ENCODE results near the gene PFKFB2.

PFKFB2 gene

DNA sequence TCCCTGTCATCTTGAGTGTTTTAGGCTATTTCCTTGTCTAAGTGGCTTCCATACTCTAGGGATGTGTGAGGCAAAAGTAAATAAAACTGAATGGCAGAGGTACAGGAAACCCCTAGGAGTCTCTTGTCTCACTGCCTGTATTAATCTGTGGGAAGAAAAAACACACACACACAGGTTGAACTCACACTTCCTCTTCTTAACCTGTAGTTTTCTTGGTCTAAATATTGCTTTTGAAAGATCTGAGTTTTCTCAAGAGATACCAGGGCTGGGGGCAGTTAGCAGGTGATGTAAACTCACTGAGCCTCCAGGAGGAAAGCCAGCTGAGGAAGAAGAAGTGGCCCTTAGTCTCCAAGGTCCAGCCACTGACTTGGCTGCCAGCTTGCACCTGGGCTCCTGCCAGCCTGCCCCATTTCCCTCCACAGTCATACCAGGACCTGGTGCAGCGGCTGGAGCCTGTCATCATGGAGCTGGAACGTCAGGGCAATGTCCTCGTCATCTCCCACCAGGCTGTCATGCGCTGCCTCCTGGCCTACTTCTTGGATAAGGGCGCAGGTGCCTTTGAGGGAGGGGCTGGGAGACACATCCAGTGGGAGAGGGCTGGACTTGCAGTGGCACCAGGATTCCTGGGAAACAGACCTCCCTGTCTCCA lies 16.9 kb downstream of the PFKFB2 start:
- DNase-seq, result no peak

DNA sequence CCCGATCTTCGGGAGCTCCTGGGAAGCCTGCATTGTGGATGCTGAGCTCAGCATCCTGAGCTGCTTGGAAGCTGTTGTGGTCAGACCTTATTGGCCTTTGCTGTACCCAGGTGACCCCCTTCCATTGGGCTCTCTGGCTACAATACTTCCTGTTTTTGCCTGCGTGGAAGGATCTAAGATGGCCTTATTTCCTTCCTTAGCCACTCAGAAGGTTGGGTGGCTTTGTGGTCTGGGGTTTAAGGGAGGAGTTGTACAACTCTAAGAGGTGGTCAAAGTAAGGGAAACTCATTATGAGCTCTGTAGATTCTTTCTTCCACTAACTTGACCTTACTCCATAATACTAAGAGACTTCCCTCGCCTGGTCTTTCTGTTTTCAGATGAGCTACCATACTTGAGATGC lies 17.7 kb downstream of the PFKFB2 start:
- no peak for DNase-seq

DNA sequence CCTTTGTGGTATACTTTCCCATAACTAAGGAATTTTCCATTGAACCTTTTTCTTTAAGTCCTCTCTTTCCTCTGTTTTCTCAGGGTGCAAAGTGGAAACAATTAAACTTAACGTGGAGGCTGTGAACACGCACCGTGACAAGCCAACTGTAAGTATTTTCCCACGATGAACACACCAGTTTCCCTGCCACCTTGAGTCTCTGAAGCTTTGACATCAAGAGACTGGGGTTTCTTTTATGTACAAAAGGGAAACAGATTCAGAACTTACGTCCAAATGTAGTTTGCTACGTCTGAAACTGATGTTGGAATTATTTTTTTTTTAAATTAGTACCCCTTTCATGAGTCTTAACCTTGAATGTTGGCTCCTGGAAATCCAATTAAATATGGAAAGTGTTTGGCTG lies 18.4 kb downstream of the PFKFB2 start:
- peak; percentile 23 for DNase-seq

DNA sequence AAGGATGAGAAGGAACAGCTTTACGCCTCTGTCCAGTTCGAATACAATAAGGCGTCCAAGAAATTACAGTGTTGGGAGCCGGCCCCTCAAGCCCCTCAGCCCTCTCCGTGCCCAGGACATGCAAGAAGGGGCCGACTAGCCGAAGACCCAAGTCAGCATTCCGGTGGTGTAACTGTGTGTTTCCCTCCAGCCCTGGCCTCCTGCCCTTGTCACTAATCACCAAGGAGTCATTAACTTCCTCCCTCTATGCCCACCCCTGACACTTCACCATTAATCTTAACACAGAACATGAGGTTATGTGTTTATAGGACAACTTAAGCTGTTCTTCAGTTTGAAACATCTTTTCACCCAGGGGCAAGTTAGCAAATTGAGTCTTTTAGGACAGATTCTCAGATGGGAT lies 19.2 kb downstream of the PFKFB2 start:
- DNase-seq, result no peak

DNA sequence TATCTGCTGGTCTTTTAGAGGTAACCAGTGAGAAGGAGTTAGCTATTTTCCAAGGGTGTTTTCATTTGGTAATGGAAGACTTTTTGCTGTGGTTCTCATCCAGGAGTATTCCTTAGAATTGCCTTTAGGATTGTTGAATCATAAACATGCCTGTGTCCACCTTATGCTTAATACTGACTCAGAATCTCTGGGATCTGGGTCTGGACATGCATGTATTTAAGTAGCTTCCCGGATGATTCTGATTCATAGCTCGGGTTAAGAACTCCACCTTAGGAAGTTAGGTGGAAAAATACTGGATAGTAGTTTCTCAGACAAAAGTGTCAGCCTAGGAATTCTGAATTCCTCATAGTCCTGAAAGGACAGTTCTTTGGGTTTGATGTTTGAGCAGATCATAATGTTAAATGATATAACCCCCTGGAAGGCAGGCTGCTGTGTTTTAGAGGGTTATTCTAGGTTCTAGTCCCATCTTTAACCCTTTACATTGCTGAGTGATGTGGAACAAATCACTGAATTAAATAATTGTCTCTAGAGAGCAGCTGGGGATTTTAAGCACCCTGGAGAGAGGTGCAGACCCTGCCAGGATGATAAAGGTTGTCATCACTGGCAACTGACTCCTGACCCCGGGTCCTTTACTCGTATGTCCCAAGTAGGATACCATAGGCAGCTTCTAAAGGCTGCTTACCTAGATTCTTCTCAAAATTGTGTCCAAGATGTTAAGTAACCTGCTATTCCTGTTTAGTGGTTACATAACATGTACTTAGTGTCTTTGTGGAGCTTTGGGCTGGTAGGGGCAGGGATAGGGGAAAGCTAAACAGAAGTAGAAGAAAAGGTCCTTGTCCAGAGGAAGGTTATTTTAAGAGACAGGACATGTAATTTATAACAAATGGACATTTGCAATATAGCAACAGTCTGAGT lies 21.1 kb downstream of the PFKFB2 start:
- no peak for DNase-seq

DNA sequence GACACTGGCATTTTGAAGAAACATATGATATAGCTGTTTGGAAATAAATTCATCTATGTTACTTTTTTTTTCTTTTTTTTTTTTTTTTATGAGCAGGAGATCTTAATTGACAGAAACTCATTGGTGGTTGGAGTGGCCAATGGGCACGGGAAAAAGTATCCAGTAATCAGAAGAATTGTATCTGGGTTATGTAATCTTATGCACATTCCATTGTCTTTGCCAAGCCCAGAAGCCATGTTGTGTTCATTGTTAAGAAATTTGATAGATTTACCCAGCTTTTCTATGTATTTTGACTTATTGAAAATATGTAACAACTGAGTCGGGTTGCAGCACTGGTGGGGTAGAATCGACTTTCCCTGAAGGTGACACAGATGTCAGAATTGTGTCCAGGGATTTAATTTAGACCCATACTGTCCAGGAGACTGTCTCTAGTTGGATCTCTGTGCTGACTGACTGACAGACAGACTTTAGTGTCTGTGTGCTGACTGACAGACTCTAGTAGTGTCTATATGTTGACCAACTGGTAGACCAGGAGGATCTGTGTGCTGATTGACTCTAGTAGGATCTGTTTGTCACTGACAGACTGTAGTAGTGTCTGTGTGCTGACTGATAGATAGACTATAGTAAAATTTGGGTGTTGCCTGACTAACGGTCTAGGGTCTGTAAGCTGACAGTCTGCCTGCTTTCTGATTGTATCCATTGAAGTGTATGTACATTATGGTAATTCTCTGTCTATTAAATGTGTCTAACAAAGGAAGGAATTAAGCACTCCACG lies 23.3 kb downstream of the PFKFB2 start:
- no peak for DNase-seq

DNA sequence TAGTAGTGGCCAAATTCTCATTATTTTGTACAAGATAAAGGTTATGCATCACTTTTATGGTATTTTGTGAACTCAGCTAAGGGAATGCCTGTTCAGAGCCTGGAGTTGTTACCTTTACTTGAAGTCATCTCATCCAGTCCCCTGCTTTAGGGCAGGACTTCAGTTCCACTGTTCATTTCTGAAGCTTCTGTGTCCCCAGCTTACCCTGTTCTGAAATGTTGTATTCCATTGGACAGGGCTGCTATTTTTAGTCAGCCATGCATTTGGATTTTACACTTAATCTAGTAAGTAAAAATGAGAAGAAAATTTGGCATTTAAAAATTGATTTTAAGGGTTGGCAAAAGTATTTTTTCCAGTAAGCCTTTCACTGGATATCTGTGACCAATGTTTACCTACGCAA lies 23.9 kb downstream of the PFKFB2 start:
- DNase-seq, result no peak

DNA sequence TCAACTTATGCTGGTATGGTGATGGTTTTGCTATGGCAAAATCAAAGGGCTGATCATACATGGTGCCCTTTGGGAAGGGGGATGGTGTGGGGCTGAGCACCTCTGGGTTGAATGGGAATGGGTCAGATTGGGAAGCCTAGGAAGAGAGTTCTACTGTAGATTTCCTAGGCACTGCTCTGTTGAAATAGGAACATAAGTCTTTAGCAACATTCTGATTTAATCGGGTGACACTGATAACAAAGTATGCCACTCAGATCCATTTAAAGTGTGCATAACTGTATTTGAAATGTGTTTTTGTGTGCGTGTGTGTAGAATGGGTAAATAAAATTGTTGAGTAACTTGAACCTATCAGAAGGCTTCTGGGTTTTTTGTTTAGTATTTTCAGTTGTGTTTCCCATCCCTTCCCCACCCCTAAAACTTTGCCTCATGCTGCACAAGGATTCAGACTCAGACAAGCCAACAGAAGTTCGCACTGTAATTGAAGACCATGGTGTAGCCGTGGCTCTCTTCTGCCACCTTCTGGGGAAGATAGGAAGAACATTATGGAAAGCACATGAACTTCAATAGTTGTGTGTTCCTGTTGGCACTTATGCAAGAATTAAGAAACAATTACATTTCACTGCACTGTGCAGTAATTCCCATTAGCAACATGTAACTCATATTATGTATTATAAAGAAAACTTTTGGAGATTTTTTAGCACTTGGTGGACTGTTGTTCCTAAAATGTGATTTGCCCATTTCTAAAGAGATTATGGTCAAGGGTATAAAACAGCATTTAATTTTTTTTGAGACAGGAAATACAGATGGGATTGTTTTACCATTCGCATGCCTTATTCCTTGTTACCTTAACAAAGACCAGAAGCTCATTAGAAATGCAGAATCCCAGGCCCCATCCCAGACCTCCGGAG lies 24.6 kb downstream of the PFKFB2 start:
- DNase-seq, result peak; percentile 77

DNA sequence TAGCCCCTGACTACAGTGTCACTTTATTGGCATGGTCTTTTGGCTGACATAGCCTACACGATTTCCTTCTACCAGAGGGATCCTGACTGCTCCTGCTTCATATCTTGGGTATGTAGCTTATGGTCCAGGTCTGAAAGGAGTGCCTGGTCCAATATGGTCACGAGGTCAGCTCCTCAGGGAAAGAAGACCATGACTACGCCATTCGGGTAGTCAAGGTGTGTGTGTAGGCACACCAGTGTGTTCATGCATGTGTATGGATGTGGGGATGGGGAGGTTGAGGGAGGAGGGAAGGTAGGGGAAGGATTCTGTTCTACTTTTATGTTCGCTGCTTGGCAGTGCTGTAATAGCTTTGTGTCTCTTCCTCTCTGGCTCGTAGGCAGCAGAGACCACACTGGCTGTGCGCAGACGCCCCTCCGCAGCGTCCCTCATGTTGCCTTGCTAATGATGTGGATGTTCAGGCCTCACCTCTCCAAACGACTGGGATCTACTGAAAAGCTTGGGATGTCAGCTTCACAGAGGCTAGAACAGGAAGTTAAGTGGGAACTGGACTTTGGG lies 25.6 kb downstream of the PFKFB2 start:
- no peak for DNase-seq

DNA sequence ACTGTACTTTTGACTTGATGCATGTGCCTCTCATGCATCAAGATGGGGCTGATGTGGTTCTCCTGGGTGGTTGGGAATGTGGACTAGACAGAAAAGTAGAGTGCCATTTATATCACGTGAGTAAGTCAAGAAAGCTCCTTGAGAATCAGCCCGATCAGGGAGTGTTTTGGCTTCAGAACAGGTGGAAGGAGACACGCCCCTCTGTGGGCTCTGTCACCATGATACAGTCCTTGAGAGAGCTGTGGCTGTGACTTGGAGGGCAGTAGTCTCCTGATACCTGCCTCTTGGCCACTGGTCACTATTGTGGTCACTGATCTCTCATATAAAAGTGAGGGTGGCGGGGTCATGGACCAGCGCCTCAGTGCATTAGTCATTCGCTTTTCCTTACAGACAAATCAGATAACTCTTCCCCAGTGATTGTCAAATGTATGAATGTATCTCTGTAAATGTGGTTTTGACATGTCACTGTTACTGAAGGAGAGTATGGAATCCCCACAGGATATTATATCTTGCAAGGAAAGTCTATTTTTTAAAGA lies 26.7 kb downstream of the PFKFB2 start:
- no peak for DNase-seq

DNA sequence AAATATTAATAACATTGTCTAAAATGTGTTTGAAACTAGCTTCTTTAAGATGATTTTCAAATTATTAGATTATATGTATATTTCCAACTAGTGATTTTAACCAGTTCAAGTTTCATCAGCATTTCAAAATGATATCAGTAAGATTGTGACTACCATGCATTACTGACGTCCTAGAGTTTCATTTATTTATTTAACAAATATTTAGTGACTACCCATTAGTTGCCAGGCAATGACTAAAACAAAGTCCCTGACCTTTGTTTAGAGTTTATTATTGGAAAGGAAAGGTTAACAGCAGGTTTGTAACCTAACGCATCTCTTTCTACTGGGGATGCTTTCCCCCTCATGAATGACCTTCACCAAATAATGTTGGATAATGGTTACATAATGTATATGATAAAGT lies 28.0 kb downstream of the PFKFB2 start:
- DNase-seq, result no peak

DNA sequence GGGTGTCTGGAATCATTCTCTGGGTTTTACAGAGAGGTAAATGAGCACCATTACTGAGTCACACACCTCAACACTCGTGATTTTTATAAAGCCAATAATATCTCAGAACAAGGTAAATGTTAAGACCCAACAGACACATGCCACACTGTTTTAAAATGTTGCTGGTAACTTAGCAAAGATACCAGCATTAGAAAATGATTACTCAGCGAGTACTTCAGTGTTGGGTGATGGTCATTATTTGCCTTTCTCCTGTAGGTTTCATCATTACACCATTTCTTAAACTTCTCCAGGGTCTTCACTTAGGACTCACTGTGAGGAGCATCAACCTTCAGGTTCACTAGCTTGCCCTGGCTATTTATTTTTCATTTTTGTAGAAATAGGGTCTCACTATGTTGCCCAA lies 28.7 kb downstream of the PFKFB2 start:
- no peak for DNase-seq

DNA sequence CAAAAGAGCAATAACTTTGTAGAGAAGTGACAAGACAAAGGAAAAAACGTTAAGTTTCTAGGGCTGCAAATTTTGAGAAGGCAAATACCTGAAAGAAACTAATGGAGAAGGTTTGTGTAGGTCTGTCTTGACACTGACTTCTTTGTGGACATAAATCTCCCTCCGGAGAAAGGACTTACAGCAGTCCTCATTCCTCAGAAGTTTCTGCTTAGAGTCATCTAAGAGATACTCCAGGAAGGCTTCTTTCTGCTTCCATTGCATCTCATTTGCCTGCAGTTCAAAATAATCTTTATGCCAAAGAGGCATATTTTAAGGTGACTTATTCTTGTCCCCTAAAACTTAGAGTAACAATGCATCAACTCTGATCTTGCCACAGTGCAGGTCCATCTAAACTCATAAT lies 31.2 kb downstream of the PFKFB2 start:
- DNase-seq, result no peak

DNA sequence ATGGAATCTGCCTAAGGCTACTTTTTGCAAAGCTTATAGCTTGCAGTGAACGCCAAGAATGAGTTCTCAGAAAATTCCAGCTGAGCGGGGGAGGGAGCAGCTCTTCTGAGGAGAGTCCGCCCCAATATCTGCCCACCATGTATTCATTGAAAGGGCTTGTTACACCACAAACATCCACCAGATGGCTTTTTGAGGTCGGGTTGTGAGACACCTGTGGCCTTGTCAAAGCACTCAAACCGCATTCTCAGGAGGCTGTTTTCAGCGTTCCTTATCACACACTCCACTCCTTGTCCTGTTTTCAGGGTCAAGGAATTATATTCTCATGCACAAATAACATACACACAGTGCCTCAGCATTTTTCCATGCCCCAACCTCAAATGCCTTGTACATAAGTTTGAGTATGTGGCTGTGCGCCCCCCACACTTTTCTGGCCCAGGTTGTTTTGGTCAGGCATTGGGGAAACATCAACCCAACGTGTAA lies 31.7 kb downstream of the PFKFB2 start:
- DNase-seq, result peak; percentile 63

DNA sequence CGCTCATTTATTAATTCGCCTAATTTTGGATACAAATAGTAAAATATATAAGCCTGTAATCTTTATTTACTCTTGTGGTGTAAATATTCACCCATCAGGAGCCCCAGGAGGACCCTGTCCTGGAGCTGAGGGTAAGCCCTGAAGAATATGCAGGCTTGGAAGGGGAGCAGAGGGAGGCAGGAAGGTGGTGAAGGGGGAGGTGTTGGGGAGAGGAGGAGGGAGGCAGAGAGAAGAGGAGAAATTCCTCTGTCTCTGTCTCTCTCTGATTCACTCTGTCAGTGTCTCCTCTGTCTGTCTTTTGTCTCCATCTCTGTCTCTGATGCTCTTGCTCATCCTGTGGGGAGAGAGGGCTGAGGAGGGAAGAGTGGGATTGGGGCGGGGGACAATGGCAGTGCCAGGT lies 32.8 kb downstream of the PFKFB2 start:
- DNase-seq, result no peak

DNA sequence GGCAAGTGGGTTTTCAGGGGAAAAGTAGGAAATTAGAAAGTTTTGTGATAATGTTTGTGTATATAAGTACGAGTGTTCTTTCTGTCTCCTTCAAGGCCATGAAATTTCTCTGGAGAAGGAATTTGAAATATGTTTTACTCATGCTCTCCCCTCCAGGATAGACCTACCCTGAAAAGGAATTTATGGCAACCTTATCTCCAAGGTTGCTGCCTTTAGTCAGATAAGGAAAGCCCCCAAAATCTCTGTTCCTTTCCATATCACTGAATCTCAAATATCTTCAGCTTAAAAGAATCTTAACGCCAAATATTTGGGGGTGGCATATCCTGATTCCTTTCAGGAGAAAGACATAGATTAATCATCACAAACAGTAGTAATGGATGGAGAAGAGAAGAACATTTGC lies 35.1 kb downstream of the PFKFB2 start:
- DNase-seq, result no peak

DNA sequence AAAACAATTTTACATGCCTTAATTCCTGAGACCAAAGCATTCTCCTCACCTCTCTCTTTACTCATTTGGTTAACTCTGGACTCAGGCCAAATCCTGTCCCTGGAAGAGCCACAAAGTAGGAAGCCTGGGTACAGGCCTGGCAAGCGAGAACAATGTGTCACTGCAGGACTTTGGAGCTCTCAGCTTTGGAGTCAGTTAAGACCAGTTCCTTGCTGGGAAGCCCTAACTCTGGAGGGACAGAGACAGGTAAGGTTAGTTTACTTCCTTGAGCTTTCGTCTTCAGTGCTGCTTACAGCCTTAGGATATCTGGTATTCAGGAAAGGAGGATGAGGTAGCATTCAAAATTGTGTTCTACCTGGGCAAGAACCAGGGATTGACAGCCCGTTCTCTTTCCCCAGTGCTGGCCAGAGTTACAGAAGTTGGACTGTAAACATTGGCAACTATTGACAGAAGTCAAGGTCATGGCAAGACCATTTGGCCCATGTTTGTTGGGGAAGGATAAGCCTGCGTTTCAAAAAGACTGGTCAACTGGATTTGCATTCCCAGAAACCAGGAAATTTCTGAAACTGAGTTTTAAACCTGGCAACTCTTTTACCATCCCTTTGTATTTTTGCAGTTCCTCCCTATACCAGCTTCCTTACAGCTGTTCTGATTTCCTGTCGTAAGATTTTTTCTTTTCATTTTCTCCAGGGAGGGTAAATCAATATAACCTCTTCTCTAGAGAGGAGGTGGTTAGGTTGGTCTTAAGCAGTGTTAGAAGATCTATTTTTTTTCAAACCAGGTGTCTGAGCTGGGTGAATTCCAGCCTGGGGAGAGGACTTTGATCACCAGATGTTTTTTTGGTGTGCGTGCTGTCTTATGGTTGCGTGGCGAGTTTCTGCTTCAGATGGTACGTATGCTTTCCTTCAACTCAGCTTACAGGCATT lies 35.9 kb downstream of the PFKFB2 start, which contains the start of gene C4BPB:
Gene C4BPB, plus strand, starts transcription at position 160 of the 926 bp plus-strand sequence. Its CDS starts 672 bp downstream, at position 832.
- DNase-seq, result peak; percentile 20

DNA sequence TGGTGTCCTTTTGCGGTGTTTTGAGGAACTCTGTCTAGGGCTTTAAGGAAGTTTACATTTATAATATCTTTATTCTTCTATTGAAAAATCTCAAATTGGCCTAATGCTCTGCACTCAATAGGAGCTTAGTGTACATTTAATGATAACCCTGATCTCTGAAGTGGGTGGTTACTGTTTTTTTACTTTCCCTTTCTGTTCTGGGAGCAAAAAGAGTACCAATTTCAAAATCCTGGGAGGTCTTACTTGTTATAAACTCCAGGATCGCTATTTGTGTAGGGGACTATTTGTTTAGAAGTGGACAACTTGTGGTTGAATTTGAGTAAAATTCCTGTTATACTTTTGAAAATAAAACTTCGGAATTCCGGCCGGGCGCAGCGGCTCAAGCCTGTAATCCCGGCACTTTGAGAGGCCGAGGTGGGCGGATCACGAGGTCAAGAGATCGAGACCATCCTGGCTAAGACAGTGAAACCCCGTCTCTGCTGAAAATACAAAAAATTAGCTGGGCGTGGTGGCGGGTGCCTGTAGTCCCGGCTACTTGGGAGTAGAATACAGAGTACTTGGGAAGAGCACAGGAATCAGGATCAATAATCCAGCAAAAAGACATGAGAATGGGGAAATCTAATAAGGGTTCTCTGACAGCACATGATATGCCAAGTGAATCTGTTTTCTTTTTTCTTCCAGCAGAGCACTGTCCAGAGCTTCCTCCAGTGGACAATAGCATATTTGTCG lies 36.7 kb downstream of the PFKFB2 start:
- DNase-seq, result no peak

DNA sequence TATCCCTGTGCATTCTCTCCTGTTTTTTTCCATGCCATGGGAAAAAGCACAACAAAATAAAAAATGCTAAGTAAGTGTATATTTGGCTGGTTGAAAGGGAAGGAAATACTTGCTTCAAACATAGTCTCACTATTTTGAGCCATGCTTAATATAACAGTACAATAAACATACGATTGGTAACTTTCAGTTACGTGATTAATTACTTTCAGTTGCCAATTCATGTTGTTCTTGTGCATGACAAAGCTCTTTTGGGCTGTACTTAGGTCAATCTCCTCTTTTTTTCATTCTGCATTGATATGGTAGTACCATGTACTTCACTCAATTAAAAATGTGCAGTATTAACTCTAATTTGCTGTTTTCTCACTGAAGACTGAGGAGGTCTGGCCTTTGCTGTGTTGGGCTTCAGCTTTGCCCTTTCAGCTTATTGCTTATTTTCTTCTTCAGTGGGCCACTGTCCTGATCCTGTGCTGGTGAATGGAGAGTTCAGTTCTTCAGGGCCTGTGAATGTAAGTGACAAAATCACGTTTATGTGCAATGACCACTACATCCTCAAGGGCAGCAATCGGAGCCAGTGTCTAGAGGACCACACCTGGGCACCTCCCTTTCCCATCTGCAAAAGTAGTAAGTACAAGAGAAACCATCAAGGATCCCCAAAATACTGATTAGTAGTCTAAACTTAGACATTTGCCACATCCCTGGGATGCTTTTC lies 38.3 kb downstream of the PFKFB2 start:
- no peak for DNase-seq

Data from CD4-positive, alpha-beta T cell treated with Interleukin-17A for 4 hours (primary cell).